Measurements from ENCODE around the gene GNG13. TPM values are rescaled to one million over a fixed set of nuclear protein-coding genes. Genes with fewer than 3 reads are reported as not detected.

The GNG13 gene
- total RNA-seq, 1 experiment from 2014 or later, result not detected

GRCh38 chr16:844638-845350 lies 44.3 kb upstream of the GNG13 start:
- H2BK15ac ChIP-seq (ENCODE audit: low read depth, low read length), result no peak overlapping the region
- TF ChIP-seq, protein P1, sequence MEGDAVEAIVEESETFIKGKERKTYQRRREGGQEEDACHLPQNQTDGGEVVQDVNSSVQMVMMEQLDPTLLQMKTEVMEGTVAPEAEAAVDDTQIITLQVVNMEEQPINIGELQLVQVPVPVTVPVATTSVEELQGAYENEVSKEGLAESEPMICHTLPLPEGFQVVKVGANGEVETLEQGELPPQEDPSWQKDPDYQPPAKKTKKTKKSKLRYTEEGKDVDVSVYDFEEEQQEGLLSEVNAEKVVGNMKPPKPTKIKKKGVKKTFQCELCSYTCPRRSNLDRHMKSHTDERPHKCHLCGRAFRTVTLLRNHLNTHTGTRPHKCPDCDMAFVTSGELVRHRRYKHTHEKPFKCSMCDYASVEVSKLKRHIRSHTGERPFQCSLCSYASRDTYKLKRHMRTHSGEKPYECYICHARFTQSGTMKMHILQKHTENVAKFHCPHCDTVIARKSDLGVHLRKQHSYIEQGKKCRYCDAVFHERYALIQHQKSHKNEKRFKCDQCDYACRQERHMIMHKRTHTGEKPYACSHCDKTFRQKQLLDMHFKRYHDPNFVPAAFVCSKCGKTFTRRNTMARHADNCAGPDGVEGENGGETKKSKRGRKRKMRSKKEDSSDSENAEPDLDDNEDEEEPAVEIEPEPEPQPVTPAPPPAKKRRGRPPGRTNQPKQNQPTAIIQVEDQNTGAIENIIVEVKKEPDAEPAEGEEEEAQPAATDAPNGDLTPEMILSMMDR (conservative IDR thresholded peaks at IDR 0.05), result no peak
- no peak overlapping the region for H3K18ac ChIP-seq (ENCODE audit: insufficient read length, low read depth, low read length)
- H3K27ac ChIP-seq (ENCODE audit: insufficient read length, low read depth, low read length), result no peak overlapping the region
- H3K56ac ChIP-seq (ENCODE audit: insufficient read length, low read depth, low read length), result no peak overlapping the region
- no peak overlapping the region for H3K14ac ChIP-seq (ENCODE audit: insufficient read depth, low read length)
- no peak overlapping the region for H2BK120ac ChIP-seq (ENCODE audit: low read depth, low read length, poor library complexity, severe bottlenecking)
- H3K4me1 ChIP-seq (ENCODE audit: insufficient read depth, low read length), result no peaks in the 10 kb centered on the region
- H3K23me2 ChIP-seq (ENCODE audit: insufficient read length, low read depth, low read length, poor library complexity, severe bottlenecking), result no peaks in the 10 kb centered on the region
- Mint-ChIP-seq H3K4me3 (no peak overlapping the region), H3K27ac (peak overlapping the region in 1 of 3 experiments; percentile 78; a peak in 1 of 7 replicates), H3K36me3 (ENCODE audit: insufficient read depth in 1 of 3, low read depth in 3 of 3) (peaks cover 2 to 3% (median 2%) of the 10 kb centered on the region in 3 experiments; a peak in 4 of 7 replicates), H3K27me3 (ENCODE audit: low read depth) (peaks cover 15% of the 10 kb centered on the region), H3K4me1 (peaks cover 2 to 3% of the 10 kb centered on the region in 2 experiments; a peak in 2 of 4 replicates), H3K9me3 (peaks cover 22 to 30% of the 10 kb centered on the region in 2 experiments)
- no peak overlapping the region for H4K8ac ChIP-seq (replicated peaks; ENCODE audit: insufficient read length, low read depth, low read length)
- H3T11ph ChIP-seq (ENCODE audit: low read length), result no peak overlapping the region
- WGBS (ENCODE audit: extremely low coverage, insufficient read length, low lambda C conversion rate), result no CpG with 5 or more reads among the region's 48 CpGs
- no peaks in the 10 kb centered on the region for H3K79me2 ChIP-seq (ENCODE audit: insufficient read depth, low read length)
- H2BK5ac ChIP-seq (ENCODE audit: insufficient read length, low read length), result no peak overlapping the region
- H3K9ac ChIP-seq (ENCODE audit: extremely low read depth, insufficient read length, low read length), result no peak overlapping the region
- H3K4ac ChIP-seq (ENCODE audit: low read depth, low read length), result no peak overlapping the region
- H2AFZ ChIP-seq (ENCODE audit: low read length), result no peak overlapping the region
- no peak for DNase-seq
- H4K20me1 ChIP-seq (ENCODE audit: control insufficient read depth, insufficient read depth, insufficient read length), result no peaks in the 10 kb centered on the region
- H4K91ac ChIP-seq (ENCODE audit: insufficient read length, low read depth, low read length), result no peak overlapping the region
- H3K27me3 ChIP-seq (ENCODE audit: insufficient read depth, low read length), result no peaks in the 10 kb centered on the region
- no peaks in the 10 kb centered on the region for H3K79me1 ChIP-seq (ENCODE audit: insufficient read depth, low read depth, low read length, poor library complexity, severe bottlenecking)
- no peak overlapping the region for H2AK5ac ChIP-seq (ENCODE audit: insufficient read length, low read length)
- no peak overlapping the region for H2BK12ac ChIP-seq (ENCODE audit: insufficient read length, low read depth, low read length)
- no peak overlapping the region for H3K23ac ChIP-seq (ENCODE audit: insufficient read length, low read depth, low read length)
- no peak overlapping the region for H2BK20ac ChIP-seq (ENCODE audit: low read depth, low read length, poor library complexity, severe bottlenecking)
- no peak overlapping the region for H3K4me2 ChIP-seq (ENCODE audit: insufficient read depth, insufficient read length, low read length)
- no peaks in the 10 kb centered on the region for H3K9me3 ChIP-seq (ENCODE audit: control insufficient read depth, low read depth, low read length)
- H4K5ac ChIP-seq (ENCODE audit: insufficient read length, low read depth, low read length), result no peak overlapping the region
